Measurements from ENCODE around the gene GNAT3.

The GNAT3 gene

DNA sequence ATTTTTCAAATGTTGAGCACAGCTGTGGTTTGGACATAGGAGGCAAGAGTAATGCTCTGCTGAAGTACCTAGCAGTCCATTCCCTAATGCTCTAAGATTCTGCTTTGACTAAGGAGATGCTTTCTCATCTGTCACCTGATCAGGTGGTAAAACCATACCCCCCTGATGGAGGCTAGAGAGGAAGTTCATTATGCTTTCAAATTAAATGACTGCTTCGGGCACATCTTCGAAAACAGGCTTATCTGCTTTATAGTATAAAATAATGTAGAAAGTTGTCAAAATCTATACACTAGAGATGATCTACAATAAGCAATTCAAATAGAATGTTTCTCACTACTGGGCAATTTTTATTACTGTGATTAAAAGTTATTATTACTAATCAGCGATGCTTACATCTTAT is at the start of gene GNAT3:
Gene GNAT3 (minus strand): TSS at position 101 of the 400 bp plus-strand sequence. CDS start 138 bp downstream, outside the sequence.
- no peak for DNase-seq

DNA sequence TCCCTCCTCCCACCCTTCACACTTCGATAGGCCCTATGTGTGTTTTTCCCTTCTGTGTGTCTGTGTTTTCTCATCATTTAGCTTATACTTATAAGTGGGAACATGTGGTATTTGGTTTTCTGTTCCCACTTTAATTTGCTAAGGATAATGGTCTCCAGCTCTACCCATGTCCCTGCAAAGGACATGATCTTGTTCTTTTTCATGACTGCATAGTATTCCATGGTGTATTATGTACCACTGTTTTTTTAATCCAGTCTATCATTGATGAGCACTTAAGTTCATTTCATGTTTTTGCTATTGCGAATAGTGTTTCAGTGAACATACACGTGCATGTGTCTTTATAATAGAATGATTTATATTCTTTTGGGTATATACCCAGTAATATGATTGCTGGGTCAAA is 46.3 kb upstream of the GNAT3 start:
- no peak for DNase-seq

DNA sequence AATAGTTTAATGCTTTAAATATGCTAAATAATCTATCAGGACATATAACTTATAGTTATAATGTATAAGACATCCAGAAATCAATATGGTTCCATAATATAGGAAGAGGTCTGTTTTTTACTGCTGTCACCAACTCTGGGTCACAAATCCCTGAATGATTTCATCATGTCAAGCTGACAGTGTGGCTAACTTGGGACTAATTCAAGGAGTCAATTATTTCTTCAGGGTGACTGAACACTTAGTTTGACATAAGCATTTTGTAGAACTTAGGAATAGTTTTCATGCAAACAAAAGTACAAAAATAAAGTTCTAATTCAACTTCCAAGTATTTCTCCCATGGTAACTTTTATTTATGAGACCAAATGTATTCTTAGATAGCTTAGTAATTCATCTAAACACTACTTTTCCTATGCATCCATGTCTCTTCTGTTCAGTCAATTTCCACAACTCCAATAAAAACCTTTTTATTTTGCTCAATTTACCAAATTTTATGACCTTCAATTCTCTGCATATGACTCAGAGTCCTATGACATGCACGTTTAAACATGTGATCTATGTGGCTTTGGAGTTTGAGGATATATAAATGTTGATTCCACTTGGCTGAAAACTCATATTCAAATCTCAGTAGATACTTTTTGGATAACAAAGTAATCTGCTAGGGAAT is 40.3 kb upstream of the GNAT3 start:
- DNase-seq, result no peak

DNA sequence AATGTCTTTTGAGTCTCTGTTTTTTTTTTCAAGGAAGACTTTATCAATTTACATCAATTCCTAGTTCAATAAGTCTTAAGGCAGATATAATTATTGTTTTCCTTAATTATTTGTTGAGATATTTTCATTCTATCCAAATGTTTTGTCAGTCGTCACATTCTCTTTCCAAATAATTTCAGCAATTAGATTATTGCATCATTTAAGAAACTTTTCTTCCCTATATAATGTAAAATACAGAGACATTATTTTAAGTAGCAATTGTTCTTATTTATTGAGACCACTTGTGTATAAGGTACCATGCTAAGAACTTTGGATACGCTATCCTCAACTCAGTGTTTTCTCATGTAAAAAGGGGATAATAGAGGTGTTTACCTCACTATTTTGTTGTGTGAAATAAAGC is 38.1 kb upstream of the GNAT3 start:
- no peak for DNase-seq

DNA sequence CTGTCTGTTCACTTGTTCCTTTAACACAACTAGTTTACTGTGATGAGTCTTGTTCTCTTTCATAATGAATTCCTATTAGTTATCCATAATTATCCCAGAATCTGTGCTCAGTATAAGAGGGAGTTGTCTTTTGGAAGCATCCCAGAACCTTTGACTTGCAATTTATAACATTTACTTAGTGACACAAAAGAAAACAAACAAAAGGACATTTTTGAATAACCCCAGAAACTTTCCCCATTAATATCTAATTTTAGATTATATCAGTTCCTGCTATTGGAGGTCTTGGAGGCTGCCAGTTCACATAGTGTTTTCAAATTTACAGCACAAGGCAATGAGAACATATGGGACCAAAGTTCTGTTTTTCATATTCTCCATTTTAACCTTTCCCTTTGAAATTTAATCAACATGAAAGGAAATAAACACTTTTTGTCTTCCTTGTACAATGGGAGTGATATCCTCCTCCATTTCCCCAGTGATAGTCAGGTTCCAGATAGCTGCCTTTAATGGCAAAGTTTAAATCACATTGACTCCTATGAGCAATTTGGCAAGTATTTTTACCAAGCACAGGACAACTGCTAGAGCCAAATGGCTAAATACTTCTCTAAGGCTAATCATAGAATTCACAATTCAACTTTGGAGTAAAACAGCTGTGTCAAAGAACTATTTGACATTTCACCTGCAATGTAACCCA is 37.1 kb upstream of the GNAT3 start:
- DNase-seq, result no peak

- no peak for DNase-seq
Observed at GRCh38 chr7:80542398-80542797, 30.5 kb upstream of the GNAT3 start.

DNA sequence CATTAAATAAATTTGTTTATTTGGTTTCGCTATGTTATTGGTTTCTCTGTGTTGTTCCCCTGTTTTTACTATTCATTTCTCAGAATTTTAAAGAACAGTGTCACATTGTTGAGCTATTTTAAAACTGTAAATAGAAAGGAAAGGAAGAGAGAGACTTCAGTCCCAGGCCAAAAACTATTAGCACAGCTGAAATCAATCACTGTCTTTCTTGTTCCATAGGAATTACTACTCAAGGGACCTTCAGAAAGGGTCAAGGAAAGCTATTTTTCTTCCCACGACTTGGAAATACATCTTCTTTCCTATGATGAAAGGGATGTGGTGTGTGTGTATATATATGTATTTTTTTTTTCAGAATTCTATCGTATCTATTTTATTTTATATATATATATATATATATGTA is 29.0 kb upstream of the GNAT3 start:
- DNase-seq, result no peak

GRCh38 chr7:80537091-80537490 is 25.2 kb upstream of the GNAT3 start:
- no peak for DNase-seq

DNA sequence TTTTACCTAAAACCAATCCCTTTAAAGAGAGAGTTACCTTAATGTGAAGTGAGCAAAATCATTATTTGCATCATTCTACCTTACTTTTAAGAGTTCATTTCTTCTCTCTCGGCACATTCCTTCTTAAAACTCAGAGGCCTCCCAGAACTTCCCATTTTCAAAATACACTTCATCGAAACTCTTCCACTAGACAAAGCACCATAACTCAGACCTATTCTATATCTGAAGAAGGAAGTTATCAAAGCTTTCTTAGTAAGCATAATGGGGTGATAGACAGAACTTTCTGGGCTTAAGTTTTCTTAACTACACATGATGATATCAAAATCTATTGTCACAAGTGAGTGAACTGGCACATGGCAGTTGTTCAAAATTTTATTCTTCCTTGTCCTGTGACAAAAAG is 24.6 kb upstream of the GNAT3 start:
- no peak for DNase-seq

GRCh38 chr7:80533287-80533686 is 21.4 kb upstream of the GNAT3 start:
- DNase-seq, result no peak

- DNase-seq, result no peak
Observed at GRCh38 chr7:80532153-80532552, 20.3 kb upstream of the GNAT3 start.

DNA sequence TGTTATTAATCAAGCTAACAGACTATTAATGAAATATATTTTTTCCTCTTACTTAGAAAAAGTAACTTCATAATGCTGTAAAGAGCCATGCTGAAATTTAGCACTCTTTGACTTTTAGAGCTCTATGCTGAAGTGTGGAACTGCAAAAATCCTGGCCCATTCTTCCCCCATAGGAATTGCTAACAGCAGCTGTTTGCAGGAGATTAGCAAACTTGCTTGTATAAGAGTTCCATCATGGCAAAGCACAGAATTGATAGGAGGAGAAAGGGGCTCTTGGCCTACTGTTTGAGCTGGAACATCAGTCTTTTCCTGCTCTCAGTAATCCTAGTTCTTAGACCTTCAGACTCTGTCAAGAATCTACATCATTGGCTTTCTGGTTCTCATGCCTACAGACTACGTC is 18.3 kb upstream of the GNAT3 start:
- DNase-seq, result no peak

DNA sequence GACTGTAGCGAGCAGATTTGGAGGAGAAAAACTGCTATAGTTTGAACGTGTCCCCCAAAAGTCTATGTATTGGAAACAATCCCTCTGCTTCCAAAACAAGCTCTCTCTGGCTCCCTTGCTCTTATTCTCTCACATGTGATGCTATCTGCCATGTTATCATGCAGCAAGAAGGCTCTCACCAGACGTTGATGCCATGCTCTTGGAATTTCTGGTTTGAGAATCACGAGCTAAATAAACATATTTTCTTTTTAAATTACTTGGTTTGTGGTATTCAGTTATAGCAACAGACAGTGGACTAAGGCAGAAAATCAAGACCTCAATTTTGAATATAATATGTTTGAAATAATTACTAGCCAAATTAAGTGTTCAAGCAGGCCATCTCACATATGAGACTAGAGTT is 17.5 kb upstream of the GNAT3 start:
- no peak for DNase-seq

DNA sequence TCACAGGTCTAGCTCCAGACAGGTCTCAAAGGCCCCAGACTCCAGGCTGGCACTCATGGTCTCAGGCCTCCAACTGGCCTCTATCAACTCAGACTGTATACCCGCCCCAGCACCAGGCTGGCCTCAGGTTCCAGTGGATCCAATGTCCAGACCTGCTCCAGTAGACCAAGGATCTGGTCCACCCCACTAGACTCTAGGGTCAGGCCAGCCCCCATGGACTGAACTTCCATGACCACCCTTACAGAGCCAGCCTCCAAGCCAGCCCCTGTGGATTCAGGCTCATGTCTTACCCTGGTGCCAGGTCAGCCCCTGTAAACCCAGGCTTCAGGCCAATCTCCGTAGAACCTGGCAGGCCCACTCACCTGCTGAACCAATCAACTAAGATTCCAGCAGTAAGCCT is 16.8 kb upstream of the GNAT3 start:
- no peak for DNase-seq

GRCh38 chr7:80526472-80526871 is 14.6 kb upstream of the GNAT3 start:
- no peak for DNase-seq

- no peak for DNase-seq
Observed at GRCh38 chr7:80524693-80525092, 12.8 kb upstream of the GNAT3 start.

DNA sequence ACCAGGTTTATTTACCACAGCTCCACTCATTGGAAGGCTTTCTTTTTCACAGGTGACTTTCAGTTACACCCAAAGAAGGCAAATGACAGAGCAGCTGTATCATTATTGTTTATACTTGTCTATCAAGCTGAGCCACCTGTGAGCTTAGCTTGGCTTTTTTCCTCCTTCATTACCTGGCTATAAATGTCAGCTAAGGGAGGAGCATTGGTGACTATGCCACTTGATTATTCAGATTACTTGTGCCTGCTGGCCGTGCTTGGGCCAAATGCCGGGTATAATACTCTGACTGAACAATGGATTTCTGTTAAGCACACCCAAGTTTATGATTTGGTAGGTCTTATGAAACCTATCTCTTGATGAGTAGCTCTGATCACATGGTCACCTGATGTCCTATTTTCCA is 9.9 kb upstream of the GNAT3 start:
- DNase-seq, result no peak

GRCh38 chr7:80520199-80520598 is 8.3 kb upstream of the GNAT3 start:
- no peak for DNase-seq

- DNase-seq, result no peak
Observed at GRCh38 chr7:80517282-80517747, 5.5 kb upstream of the GNAT3 start.

GRCh38 chr7:80515298-80515697 is 3.4 kb upstream of the GNAT3 start:
- no peak for DNase-seq

DNA sequence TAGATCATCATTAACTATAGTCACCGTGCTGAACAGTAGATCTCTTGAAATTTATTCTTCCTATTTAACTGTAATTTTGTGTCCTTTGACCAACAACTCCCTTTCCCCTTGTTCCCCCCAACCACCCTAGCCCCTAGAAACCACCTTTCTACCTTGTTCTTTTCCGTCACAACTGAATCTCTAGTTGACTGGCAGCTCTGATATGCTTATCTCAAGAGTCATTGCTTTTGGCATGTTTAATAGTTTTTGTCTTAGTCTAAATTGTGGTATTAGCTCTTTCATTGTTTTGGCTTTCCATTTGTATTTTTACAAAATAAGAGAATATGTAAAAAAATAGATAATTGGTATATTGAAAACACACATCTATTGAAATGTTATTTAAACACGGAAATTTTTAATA is 1.8 kb downstream of the GNAT3 start:
- no peak for DNase-seq

GRCh38 chr7:80508440-80508839 is 3.4 kb downstream of the GNAT3 start:
- DNase-seq, result no peak

DNA sequence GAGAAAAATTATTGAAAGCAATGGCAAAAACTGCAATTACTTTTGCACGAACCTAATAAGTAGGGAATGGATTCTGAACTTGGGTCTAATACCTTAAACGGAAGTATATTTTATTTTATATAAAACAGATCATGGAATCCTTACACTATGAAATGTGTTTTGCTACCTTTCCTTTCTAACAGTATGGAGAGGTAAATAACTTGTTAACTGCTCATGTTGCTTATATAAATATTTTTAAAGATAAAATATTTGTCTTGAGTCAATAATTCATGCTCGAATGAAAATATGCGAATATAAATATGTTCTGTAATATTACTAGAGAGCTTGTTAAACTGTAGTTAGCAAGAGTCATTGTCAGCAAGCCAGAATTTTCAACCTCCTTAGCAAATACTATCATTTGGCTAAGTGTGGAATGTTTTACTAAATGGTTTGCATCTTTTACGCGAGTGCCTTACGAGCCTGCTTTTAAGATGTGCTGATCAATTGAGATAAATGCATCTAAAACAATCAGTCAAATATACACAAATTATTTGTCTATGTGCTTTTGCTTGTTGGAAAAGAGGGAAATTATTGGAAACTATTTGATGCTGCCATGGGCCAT is 5.9 kb downstream of the GNAT3 start:
- DNase-seq, result no peak

- DNase-seq, result no peak
Observed at GRCh38 chr7:80500325-80500724, 11.5 kb downstream of the GNAT3 start.
